Effector CD8-positive, alpha-beta T cell (primary cell): ENCODE data around the gene HOXB3.
"Not testable (repeated sequence)": the region's sequence is repeated elsewhere in the genome, so short reads cannot be mapped to it uniquely, and the experiment has no call there.

ENCODE experiments used
- DNase-seq: peaks from one replicate; lab custom pipeline; 2025; lab: John Stamatoyannopoulos, UW

The HOXB3 gene

GRCh38 chr17:48545539-48545938 lies 44.5 kb downstream of the HOXB3 start:
- DNase-seq = no peak

DNA sequence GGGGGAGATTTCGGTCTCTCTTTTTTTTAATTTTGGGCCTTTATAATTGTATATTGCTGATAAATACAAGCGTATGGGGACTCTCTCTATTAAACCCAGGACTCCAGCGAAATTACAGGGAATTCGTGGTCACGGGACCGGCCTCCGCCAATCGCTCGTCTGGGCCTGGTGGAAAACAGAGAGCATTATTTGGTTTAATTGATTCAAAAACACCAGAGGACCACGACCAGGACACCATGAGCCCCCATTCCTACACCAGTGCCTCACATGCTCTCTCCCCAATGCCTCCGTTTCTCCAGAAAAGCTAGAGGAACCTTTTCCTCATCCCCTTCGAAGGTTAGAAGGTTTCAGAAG lies 45.0 kb downstream of the HOXB3 start, which contains the start of gene HOXB2:
HOXB2 (minus strand) TSS at position 88 of the 354 bp plus-strand sequence. CDS start 198 bp downstream, outside the sequence.
- no peak for DNase-seq

DNA sequence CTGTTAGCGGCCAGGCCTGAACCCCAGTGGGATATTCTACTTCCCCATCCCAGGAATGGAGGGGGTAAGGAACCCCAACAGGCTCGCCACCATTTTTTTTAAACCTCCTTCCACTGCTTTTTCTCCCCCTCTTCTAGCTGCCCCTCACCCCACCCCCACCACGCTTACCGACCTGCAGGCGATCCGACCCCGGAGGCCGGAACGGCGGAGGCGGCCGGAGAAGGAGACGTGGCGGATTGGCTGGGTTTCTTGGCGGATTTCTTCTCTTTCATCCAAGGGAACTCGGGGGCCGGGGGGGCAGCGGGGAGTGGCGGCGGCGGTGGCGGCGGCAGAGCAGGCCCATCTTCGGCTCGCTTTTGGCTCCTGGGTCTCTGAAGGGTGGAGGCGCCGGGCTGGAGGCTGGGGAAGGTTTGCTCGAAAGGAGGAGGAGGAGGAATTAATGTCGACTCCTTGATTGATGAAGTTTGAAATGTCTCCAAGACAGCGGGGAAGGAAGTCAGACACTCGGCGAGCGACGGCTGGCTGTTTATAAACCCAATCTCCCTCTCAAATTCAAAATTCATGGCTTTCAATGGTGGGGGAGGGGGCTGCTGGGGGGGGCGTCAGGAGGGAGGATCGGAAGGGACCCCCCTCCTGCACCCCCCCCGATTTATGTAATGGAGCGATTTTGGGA lies 45.6 kb downstream of the HOXB3 start:
- peak; percentile 20 for DNase-seq

GRCh38 chr17:48543854-48544348 lies 46.1 kb downstream of the HOXB3 start:
- no peak for DNase-seq

GRCh38 chr17:48543107-48543853 lies 46.8 kb downstream of the HOXB3 start:
- peak; percentile 30 for DNase-seq

DNA sequence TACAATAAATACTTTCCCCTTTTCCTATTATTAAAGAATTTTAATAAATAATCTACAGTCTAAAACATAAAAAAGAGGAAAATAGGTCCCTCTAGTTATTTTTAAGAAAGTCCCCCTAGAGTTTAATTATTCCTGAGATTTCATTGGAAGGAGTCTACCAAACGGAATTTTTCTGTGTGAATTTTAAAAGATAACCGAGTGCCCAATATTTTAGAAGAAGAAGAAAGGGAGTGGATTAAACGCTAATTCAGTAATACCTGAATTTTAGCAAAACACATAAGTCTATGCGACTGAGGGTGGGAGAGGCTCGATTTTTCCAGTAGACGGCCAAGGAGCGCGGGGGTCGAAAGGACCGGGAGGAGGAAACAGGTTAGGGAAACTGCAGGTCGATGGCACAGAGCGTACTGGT lies 47.3 kb downstream of the HOXB3 start:
- no peak for DNase-seq

DNA sequence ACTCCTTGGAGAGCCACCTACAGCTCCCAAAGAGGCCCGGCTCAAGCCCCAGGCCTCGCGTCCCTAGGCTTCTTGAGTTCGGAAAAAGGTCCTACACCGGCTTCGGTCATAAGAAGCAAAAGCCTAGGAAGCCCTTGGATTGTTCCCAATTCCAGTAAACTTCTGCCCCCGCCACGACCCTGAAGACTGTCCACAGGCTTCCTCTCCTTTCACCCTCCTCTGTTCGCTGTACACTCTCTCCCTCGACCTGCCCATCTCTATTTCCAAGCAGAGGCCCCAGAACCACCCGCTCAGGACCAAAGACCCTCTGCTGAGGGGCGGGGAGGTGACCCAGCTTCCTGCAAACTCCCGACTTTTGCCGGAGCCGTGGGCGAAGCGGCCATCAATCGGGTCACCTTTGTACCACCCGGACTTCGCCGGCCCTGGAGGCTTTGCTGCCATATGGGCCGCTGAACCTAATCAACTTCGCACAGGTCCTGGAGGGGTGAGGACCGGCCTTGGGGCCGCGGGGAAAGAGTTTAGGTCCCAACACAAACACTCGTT lies 47.9 kb downstream of the HOXB3 start:
- no peak for DNase-seq

GRCh38 chr17:48541577-48542113 lies 48.4 kb downstream of the HOXB3 start:
- peak; percentile 25 for DNase-seq

GRCh38 chr17:48541036-48541576 lies 48.9 kb downstream of the HOXB3 start:
- no peak for DNase-seq

DNA sequence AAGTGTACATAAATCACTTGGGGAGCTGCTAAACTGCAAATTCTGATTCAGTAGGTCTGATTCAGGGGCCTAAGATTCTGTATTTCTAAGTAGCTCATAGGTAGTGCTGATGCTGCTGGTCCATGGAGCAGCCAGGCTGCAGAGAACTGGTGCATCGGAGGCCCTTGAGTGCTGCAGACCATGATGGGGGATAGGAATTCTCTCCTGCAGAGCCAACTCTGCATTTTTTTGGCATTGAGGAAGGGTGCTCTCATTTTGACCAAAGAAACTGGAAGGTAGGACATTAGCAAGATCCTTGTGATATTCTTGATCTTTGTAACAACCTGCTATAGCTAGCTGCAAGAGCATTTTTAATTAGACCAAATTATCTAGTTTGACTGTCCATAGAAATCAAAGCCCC lies 49.8 kb downstream of the HOXB3 start:
- no peak for DNase-seq

- no peak for DNase-seq
Observed at GRCh38 chr17:48539177-48539576, 50.9 kb downstream of the HOXB3 start.

GRCh38 chr17:48537316-48537715 lies 52.7 kb downstream of the HOXB3 start:
- DNase-seq = no peak

GRCh38 chr17:48535793-48536559 lies 54.1 kb downstream of the HOXB3 start:
- DNase-seq = not testable (repeated sequence)

- DNase-seq = no peak
Observed at GRCh38 chr17:48532261-48532660, 57.8 kb downstream of the HOXB3 start.

- DNase-seq = no peak
Observed at GRCh38 chr17:48530887-48531272, 59.2 kb downstream of the HOXB3 start, which contains the start of gene HOXB1. Gene HOXB1, minus strand, starts transcription at chr17:48531011. Its CDS starts 107 bp downstream, at chr17:48530904.

- no peak for DNase-seq
Observed at GRCh38 chr17:48530208-48530886, 59.7 kb downstream of the HOXB3 start.

DNA sequence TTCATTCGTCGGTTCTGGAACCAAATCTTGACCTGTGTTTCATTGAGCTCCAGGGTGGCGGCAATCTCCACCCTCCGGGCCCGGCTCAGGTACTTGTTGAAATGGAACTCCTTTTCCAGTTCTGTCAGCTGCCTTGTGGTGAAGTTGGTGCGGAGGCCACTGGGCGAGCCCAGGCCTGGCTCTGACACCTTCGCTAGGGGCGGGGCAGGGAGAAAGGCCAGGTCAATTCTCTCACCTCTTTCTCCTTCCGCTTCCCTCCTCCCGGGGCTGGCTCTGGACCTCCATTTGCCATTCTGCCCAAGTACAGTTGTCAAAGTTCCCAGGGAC lies 60.4 kb downstream of the HOXB3 start:
- no peak for DNase-seq

GRCh38 chr17:48528936-48529682 lies 60.9 kb downstream of the HOXB3 start:
- no peak for DNase-seq

DNA sequence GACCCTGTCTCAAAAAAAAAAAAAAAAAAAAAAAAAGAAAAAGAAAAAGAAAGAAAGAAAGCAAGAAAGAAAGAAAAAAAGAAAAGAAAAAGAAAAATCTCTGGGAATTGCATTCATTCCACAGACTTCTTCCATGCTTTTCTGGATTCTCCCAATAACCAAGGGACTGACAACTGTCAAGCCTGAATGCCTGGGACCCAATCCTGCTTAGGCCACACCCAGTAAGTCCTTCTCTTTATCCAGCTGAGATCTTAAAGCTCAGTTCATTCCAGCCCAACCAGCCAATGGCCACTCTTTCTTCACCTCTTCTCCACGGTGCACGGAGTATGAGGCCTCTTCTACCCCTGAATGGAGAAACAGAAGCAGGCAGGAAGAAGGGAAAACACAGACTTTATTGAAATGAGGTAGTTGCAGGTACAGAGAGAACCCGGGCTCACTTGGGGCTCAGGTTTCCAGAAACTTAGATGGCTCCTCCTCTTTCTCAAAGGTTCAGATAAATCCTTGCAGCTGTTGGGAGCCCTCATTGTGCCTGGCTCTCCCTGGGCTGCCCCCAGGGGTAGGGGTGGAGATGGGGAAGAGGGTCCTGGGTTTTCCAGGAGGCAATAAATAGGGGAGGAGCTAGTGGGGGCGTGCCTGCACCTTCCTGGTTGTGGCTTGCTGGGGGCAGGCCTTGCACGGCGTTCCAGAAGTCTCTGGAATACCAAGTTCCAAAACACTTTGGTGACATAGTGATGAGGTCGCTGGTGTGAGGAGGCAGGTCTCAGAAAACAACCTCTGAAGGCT lies 61.7 kb downstream of the HOXB3 start:
- DNase-seq = no peak

DNA sequence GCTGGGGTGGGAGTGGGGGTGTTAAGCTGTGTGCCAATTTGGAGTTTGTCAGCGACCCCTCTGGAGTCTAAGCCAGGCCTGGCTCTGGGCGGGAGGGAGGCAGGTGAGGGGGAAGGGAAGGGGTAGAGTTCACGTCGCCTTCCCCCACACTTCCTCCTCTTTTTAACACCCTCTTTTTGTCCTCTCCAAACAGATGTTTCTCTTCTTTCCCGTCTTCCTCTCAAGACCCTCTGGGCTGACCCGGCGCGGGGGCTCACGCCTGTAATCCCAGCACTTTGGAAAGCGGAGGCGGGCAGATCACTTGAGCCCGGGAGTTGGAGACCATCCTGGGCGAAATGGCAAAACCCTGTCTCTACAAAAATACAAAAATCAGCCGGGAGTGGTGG lies 62.5 kb downstream of the HOXB3 start:
- no peak for DNase-seq
